Osteocyte (in vitro differentiated cells): ENCODE data around the gene ISG20. TPM values are rescaled to one million over a fixed set of nuclear protein-coding genes. Genes with fewer than 3 reads are reported as not detected.
A peak's percentile ranks its signal among the peaks of the same experiment; 100 is the strongest.

Source experiments
- DNase-seq: peaks from one replicate; pipeline ENCODE4 v3.0.0; 2021; ENCODE audit warnings: mixed read lengths; ENCODE audit not compliant: unreplicated experiment; ENCODE audit errors: extremely low spot score
- H3K27ac Mint-ChIP-seq: one replicate; pipeline ENCODE4 v1.8.0; 2021; ENCODE audit warnings: mild to moderate bottlenecking, mixed read lengths; ENCODE audit not compliant: unreplicated experiment
- H3K27me3 Mint-ChIP-seq: one replicate; pipeline ENCODE4 v1.8.0; 2021; ENCODE audit warnings: mixed read lengths; ENCODE audit not compliant: unreplicated experiment
- H3K36me3 Mint-ChIP-seq: one replicate; pipeline ENCODE4 v1.8.0; 2021; ENCODE audit warnings: mixed read lengths; ENCODE audit not compliant: unreplicated experiment
- H3K4me1 Mint-ChIP-seq: one replicate; pipeline ENCODE4 v1.8.0; 2021; ENCODE audit warnings: mixed read lengths; ENCODE audit not compliant: unreplicated experiment
- H3K4me3 Mint-ChIP-seq: one replicate; pipeline ENCODE4 v1.8.0; 2021; ENCODE audit warnings: mild to moderate bottlenecking, moderate library complexity, mixed read lengths; ENCODE audit not compliant: unreplicated experiment
- H3K9me3 Mint-ChIP-seq: one replicate; pipeline ENCODE4 v1.8.0; 2021; ENCODE audit warnings: mixed read lengths; ENCODE audit not compliant: unreplicated experiment
- CTCF ChIP-seq: fragments of 200-600 bp; sonication (generic); IDR thresholded peaks from 2 replicates; pipeline ENCODE4 v1.5.0; 2021; ENCODE audit warnings: antibody characterized with exemption, mild to moderate bottlenecking, moderate library complexity
- total RNA-seq: library from RNA; stranded (reverse); gene quantifications from 2 replicates; pipeline ENCODE4 v1.2.1, GENCODE V29; 2021

ISG20 gene
- total RNA-seq, 1 donor from 2014 or later = 10.2 TPM

DNA sequence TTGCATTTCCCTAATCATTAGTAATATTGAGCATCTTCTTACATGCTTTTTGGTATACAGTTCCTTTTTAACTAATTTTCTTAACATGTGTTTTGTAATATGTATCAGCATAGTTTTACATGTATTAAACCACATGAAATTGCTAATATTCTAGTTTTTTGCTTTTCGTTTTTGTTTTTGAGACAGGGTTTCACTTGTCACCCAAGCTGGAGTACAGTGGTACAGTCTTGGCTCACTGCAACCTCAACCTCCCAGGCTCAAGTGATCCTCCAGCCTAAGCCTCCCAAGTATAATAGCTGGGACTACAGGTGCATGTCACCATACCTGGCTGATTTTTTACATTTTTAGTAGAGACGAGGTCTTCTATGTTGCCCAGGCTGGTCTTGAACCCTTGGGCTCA, 4.4 kb upstream of the ISG20 start:
- H3K4me1 Mint-ChIP-seq = peaks cover 36% of the 10 kb centered on the region
- no peak overlapping the region for H3K27ac Mint-ChIP-seq
- no peak overlapping the region for H3K4me3 Mint-ChIP-seq
- no peak for DNase-seq
- TF ChIP-seq CTCF = no peak
- no peaks in the 10 kb centered on the region for H3K9me3 Mint-ChIP-seq
- H3K36me3 Mint-ChIP-seq = peaks cover 17% of the 10 kb centered on the region
- no peaks in the 10 kb centered on the region for H3K27me3 Mint-ChIP-seq

GRCh38 chr15:88635318-88635717, 3.5 kb upstream of the ISG20 start:
- no peaks in the 10 kb centered on the region for H3K27me3 Mint-ChIP-seq
- H3K4me3 Mint-ChIP-seq = no peak overlapping the region
- H3K9me3 Mint-ChIP-seq = no peaks in the 10 kb centered on the region
- H3K27ac Mint-ChIP-seq = no peak overlapping the region
- H3K36me3 Mint-ChIP-seq = peaks cover 11% of the 10 kb centered on the region
- no peak for DNase-seq
- TF ChIP-seq CTCF = no peak
- peaks cover 40% of the 10 kb centered on the region for H3K4me1 Mint-ChIP-seq

DNA sequence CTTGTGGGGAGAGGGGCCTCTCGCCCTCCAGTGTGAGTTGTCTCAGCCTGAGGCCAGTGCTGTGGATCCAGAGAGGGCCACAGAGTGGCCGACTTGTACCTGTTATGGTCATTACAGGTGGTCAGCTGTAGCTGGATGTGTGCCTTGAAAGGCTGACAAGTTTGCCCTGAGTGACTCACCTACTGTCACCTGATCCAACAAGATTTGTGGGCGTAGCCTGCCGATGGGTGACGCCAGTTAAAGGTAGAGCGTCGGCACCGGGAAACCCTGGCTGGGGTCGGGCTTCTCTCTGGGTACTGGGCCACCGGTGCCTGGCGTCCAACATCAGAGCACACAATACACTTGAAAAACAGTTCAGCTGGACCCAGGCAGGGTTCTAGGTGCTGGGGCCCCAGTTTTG, 2.8 kb upstream of the ISG20 start:
- Mint-ChIP-seq H3K4me3 (no peak overlapping the region), H3K27ac (peak overlapping the region; percentile 97)
- no peak for TF ChIP-seq CTCF

DNA sequence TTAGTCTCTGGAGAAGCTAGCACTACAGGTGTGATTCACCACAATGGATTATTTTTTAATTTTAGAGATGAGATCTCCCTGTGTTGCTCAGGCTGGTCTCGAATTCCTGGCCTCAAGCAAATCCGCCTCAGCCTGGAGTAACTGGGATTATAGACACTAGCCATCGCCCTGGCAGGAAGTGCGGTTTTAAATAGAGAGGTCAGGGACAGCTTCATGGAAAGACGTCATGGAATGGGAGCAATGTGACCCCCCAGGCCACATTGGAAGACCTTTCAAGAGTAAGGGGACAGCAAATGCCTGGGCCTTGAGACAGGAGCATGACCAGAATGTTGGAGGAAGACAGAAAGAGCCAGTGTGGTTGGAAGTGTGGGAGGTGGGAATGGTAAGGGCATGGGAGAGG, 2.2 kb upstream of the ISG20 start:
- Mint-ChIP-seq H3K27me3 (no peaks in the 10 kb centered on the region), H3K4me1 (peaks cover 40% of the 10 kb centered on the region), H3K9me3 (no peaks in the 10 kb centered on the region), H3K4me3 (no peak overlapping the region), H3K27ac (peak overlapping the region; percentile 97), H3K36me3 (peaks cover 6% of the 10 kb centered on the region)
- no peak for DNase-seq
- TF ChIP-seq CTCF = no peak

More for the DNA sequence above, 2.8 kb upstream of the ISG20 start:
- H3K36me3 Mint-ChIP-seq = peaks cover 11% of the 10 kb centered on the region
- no peak for DNase-seq
- no peaks in the 10 kb centered on the region for H3K9me3 Mint-ChIP-seq
- H3K4me1 Mint-ChIP-seq = peaks cover 40% of the 10 kb centered on the region
- H3K27me3 Mint-ChIP-seq = no peaks in the 10 kb centered on the region

GRCh38 chr15:88637436-88637835, 1.4 kb upstream of the ISG20 start:
- Mint-ChIP-seq H3K4me1 (peaks cover 40% of the 10 kb centered on the region), H3K4me3 (no peak overlapping the region), H3K36me3 (peaks cover 5% of the 10 kb centered on the region), H3K27ac (peak overlapping the region; percentile 97), H3K9me3 (no peaks in the 10 kb centered on the region), H3K27me3 (no peaks in the 10 kb centered on the region)
- no peak for TF ChIP-seq CTCF
- DNase-seq = no peak
